AML-193 (cell line): ENCODE results near the gene NT5C1A.

Source experiments
- DNase-seq, 2 experiments: peaks; one replicate each; lab custom pipeline; 2025; lab: John Stamatoyannopoulos, UW

Gene NT5C1A

GRCh38 chr1:39637361-39637760, 34.5 kb downstream of the NT5C1A start:
- DNase-seq = no peak

GRCh38 chr1:39635871-39636210, 36.1 kb downstream of the NT5C1A start:
- DNase-seq = no peak

GRCh38 chr1:39635205-39635870, 36.6 kb downstream of the NT5C1A start:
- DNase-seq = no peak

- DNase-seq = no peak
Observed at GRCh38 chr1:39633422-39633821, 38.5 kb downstream of the NT5C1A start.

GRCh38 chr1:39632682-39633417, 39.1 kb downstream of the NT5C1A start:
- DNase-seq = no peak

GRCh38 chr1:39632323-39632681, 39.6 kb downstream of the NT5C1A start:
- no peak for DNase-seq

- no peak for DNase-seq
Observed at GRCh38 chr1:39631361-39632322, 40.3 kb downstream of the NT5C1A start.

GRCh38 chr1:39628807-39629350, 43.0 kb downstream of the NT5C1A start:
- DNase-seq = no peak

- DNase-seq = no peak
Observed at GRCh38 chr1:39626646-39627045, 45.3 kb downstream of the NT5C1A start.

- no peak for DNase-seq
Observed at GRCh38 chr1:39625462-39626273, 46.2 kb downstream of the NT5C1A start.

- DNase-seq = no peak
Observed at GRCh38 chr1:39625009-39625408, 46.9 kb downstream of the NT5C1A start.

GRCh38 chr1:39623053-39623452, 48.9 kb downstream of the NT5C1A start:
- no peak for DNase-seq

GRCh38 chr1:39622427-39622826, 49.5 kb downstream of the NT5C1A start:
- DNase-seq = no peak

- no peak for DNase-seq
Observed at GRCh38 chr1:39620659-39621165, 51.2 kb downstream of the NT5C1A start.

- DNase-seq = no peak
Observed at GRCh38 chr1:39617488-39618049, 54.3 kb downstream of the NT5C1A start.

GRCh38 chr1:39615086-39615673, 56.7 kb downstream of the NT5C1A start:
- DNase-seq = no peak

GRCh38 chr1:39614488-39614887, 57.4 kb downstream of the NT5C1A start:
- DNase-seq = no peak

- DNase-seq = no peak
Observed at GRCh38 chr1:39613250-39613649, 58.7 kb downstream of the NT5C1A start.

- peak in 1 of 2 experiments; percentile 31 for DNase-seq
Observed at GRCh38 chr1:39609618-39610331, 62.1 kb downstream of the NT5C1A start.
